Stimulated activated CD4-positive, alpha-beta T cell treated with anti-CD3 and anti-CD28 coated beads, Interleukin-2, amount 100 ng/mL, for 4 hours (primary cell): ENCODE data around the gene CHRNE.

Experiments used
- DNase-seq: peaks from one replicate; pipeline ENCODE4 v3.0.0-alpha.2; 2020; ENCODE audit warnings: low read depth

CHRNE gene

GRCh38 chr17:4854111-4854681, 48.7 kb downstream of the CHRNE start:
- no peak for DNase-seq

- no peak for DNase-seq
Observed at GRCh38 chr17:4853208-4853671, 49.7 kb downstream of the CHRNE start.

- DNase-seq, result no peak
Observed at GRCh38 chr17:4852567-4853207, 50.2 kb downstream of the CHRNE start.

DNA sequence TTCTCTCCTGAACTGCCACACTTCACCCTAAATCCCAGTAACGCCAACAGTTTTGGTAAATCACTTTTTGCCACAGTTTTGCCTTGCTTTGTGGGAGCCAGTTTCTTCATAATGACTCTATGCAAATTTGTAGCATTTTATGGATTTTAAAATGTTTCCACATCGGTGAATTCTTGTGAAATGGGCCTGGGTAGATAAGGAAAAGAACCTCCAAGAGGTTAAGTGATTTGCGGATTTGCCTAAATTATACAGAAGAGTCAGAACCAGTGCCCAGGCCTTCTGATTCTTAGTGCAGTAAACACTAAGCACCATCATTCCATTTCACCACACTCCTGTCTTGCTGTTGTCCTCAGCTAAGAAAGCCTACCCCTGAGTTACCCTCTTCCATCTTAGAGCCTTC, 51.8 kb downstream of the CHRNE start:
- DNase-seq, result no peak

GRCh38 chr17:4850246-4850645, 52.7 kb downstream of the CHRNE start:
- no peak for DNase-seq

DNA sequence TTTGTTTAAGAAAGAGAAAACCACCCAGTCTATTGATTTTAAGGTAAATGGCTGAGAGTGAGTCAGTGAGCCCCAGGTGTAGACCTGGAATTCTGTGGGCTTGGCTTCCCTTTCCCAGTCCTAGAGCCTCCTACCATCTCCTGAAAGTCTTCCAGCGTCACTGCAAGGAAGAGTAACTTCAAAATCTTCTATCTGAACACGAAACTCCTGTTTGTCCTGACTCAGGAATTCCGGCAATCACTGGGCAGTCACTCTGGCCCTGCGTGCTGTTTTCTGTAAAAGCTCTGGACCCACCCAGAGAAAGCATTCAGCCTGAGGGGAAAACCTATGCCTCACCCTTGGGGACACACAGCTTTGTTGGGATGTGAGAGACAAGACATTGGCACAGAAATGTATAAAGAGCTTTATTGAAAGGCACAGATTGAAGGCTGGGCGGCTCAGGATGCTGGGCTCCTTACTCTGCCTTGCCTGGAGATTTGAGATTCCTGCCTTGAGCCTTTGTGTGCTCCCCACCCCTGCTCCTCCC, 53.8 kb downstream of the CHRNE start:
- no peak for DNase-seq
